ENCODE measurements around the gene NTHL1. TPM values are rescaled to one million over a fixed set of nuclear protein-coding genes. Genes with fewer than 3 reads are reported as not detected.

Gene NTHL1
- total and polyA plus RNA-seq, 10 of the 15 experiments (the other 5 are each of a cell fraction or from before 2014, with no cell fraction given) = 0.85 to 54.7 (median 39.0) TPM

DNA sequence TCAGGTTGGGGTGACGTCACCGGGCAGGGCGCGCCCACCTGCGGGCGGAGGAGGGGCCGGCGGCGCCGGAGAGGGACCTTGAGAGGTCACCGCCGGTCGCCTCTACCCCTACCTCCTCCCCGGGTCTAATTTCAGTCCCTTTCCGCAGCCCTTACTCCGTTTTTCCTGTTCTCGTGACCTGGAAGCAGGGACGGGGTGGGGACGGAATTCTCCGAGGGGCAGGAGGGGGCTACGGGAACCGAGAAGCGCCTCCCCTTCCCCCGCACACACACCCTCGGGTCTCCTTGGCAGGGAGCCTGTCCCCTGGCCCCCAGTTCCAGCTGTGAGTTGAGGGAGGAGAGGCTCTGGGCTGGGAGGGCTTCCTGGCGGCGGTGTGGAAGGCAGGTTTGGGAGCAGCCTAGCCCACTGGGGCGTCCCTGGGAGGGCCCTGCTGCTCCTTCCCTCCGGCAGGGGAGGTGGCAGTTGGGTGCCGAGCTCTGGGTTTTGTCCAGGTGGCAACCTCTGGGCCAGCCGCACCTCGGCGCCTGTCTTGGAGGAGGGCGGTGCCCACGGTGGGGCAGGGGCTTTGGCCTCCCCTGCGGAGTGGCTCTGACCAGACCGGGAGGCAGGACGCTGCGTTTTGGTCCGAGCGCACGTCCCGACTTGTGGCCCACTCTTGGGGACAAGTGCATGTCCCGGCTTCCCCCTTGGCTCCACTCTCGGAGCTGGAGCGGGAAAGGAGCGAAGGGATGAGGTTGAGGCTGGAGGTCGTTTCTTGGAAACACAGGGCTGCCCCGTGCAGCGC is 57.1 kb downstream of the NTHL1 start (continued):
- TF ChIP-seq, protein P1, sequence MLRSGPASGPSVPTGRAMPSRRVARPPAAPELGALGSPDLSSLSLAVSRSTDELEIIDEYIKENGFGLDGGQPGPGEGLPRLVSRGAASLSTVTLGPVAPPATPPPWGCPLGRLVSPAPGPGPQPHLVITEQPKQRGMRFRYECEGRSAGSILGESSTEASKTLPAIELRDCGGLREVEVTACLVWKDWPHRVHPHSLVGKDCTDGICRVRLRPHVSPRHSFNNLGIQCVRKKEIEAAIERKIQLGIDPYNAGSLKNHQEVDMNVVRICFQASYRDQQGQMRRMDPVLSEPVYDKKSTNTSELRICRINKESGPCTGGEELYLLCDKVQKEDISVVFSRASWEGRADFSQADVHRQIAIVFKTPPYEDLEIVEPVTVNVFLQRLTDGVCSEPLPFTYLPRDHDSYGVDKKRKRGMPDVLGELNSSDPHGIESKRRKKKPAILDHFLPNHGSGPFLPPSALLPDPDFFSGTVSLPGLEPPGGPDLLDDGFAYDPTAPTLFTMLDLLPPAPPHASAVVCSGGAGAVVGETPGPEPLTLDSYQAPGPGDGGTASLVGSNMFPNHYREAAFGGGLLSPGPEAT (IDR thresholded peaks at IDR 0.05; ENCODE audit: low read depth) = no peak
- TF ChIP-seq CEBPB (IDR thresholded peaks at IDR 0.05; ENCODE audit: borderline replicate concordance in 1 of 2, low read depth in 2 of 2, low read length in 2 of 2) (no peak), CHD4 (IDR thresholded peaks at IDR 0.05) (no peak), KAT2A (conservative IDR thresholded peaks at IDR 0.05; ENCODE audit: control insufficient read depth, low read depth, low read length) (no peak), BHLHE40 (IDR thresholded peaks at IDR 0.05; ENCODE audit: borderline replicate concordance in 1 of 2, low read depth in 2 of 2, low read length in 1 of 2) (peak in 1 of 2 experiments; percentile 44; a peak in 1 of 4 replicates), DPF2 (IDR thresholded peaks at IDR 0.05) (peak; percentile 67), RBBP5 (conservative IDR thresholded peaks at IDR 0.05) (no peak), MTA3 (IDR thresholded peaks at IDR 0.05; ENCODE audit: borderline replicate concordance, low read length) (no peak), EGR1 (IDR thresholded peaks at IDR 0.05; ENCODE audit: borderline replicate concordance in 1 of 2, low read depth in 2 of 2, low read length in 2 of 2) (no peak; a peak in 1 of 3 replicates), IKZF1 (conservative IDR thresholded peaks at IDR 0.05) (peak; percentile 66), BACH1 (IDR thresholded peaks at IDR 0.05; ENCODE audit: borderline replicate concordance) (0 out of 2 replicates have a peak, but pooled peaks have one; percentile 14), RFX5 (IDR thresholded peaks at IDR 0.05; ENCODE audit: low read depth, low read length) (no peak), POLR2A (IDR thresholded peaks at IDR 0.05; ENCODE audit: low read depth, low read length) (no peak), SPI1 (IDR thresholded peaks at IDR 0.05; ENCODE audit: borderline replicate concordance, insufficient read depth, low read depth, low read length) (no peak), ZNF622 (IDR thresholded peaks at IDR 0.05) (no peak), SUPT20H (IDR thresholded peaks at IDR 0.05; ENCODE audit: borderline replicate concordance, control insufficient read depth, low read depth, low read length) (no peak), EP300 (IDR thresholded peaks at IDR 0.05; ENCODE audit: borderline replicate concordance in 1 of 2, control insufficient read depth in 1 of 2, low read depth in 2 of 2, low read length in 2 of 2) (no peak), BMI1 (IDR thresholded peaks at IDR 0.05; ENCODE audit: borderline replicate concordance) (no peak), RCOR1 (conservative IDR thresholded peaks at IDR 0.05; ENCODE audit: low read depth, low read length) (no peak), PML (IDR thresholded peaks at IDR 0.05; ENCODE audit: low read length) (no peak)
- TF ChIP-seq, protein P2, sequence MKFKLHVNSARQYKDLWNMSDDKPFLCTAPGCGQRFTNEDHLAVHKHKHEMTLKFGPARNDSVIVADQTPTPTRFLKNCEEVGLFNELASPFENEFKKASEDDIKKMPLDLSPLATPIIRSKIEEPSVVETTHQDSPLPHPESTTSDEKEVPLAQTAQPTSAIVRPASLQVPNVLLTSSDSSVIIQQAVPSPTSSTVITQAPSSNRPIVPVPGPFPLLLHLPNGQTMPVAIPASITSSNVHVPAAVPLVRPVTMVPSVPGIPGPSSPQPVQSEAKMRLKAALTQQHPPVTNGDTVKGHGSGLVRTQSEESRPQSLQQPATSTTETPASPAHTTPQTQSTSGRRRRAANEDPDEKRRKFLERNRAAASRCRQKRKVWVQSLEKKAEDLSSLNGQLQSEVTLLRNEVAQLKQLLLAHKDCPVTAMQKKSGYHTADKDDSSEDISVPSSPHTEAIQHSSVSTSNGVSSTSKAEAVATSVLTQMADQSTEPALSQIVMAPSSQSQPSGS (IDR thresholded peaks at IDR 0.05; ENCODE audit: low read length) = no peak
- TF ChIP-seq, protein P3, sequence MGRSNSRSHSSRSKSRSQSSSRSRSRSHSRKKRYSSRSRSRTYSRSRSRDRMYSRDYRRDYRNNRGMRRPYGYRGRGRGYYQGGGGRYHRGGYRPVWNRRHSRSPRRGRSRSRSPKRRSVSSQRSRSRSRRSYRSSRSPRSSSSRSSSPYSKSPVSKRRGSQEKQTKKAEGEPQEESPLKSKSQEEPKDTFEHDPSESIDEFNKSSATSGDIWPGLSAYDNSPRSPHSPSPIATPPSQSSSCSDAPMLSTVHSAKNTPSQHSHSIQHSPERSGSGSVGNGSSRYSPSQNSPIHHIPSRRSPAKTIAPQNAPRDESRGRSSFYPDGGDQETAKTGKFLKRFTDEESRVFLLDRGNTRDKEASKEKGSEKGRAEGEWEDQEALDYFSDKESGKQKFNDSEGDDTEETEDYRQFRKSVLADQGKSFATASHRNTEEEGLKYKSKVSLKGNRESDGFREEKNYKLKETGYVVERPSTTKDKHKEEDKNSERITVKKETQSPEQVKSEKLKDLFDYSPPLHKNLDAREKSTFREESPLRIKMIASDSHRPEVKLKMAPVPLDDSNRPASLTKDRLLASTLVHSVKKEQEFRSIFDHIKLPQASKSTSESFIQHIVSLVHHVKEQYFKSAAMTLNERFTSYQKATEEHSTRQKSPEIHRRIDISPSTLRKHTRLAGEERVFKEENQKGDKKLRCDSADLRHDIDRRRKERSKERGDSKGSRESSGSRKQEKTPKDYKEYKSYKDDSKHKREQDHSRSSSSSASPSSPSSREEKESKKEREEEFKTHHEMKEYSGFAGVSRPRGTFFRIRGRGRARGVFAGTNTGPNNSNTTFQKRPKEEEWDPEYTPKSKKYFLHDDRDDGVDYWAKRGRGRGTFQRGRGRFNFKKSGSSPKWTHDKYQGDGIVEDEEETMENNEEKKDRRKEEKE (IDR thresholded peaks at IDR 0.05) = no peak
